ENCODE measurements around the gene TTC17. TPM values are rescaled to one million over a fixed set of nuclear protein-coding genes. Genes with fewer than 3 reads are reported as not detected.
A peak's percentile ranks its signal among the peaks of the same experiment; 100 is the strongest.

TTC17 gene
- total and polyA plus RNA-seq, 2 of the 8 experiments (the other 6 are each of a cell fraction or from before 2014, with no cell fraction given) = 65.1 to 80.1 TPM

- Histone ChIP-seq H2BK5ac (ENCODE audit: low read depth, low read length) (no peak overlapping the region), H3K14ac (ENCODE audit: insufficient read length) (no peak overlapping the region), H3K9me3 (ENCODE audit: insufficient read depth in 2 of 2, low read depth in 1 of 2, low read length in 1 of 2) (0 out of 4 replicates have a peak, but pooled peaks cover 0 to 3% of the 10 kb centered on the region in 2 experiments), H3K79me1 (ENCODE audit: low read depth, low read length) (no peaks in the 10 kb centered on the region), H3K27me3 (replicated peaks in 1 of 4; ENCODE audit: control insufficient read depth in 3 of 4, extremely low read depth in 1 of 4, insufficient read depth in 3 of 4, low read length in 3 of 4) (no peaks in the 10 kb centered on the region), H3K4ac (replicated peaks; ENCODE audit: insufficient read length, low read depth, low read length) (no peak overlapping the region), H3K23me2 (ENCODE audit: low read depth, low read length) (no peaks in the 10 kb centered on the region; the same call in 1 of the 2 replicates), H3K9ac (replicated peaks in 1 of 4; ENCODE audit: extremely low read depth in 1 of 4, low read depth in 3 of 4, low read length in 3 of 4) (no peak overlapping the region), H3K18ac (ENCODE audit: extremely low read depth, low read length) (no peak overlapping the region), H2BK15ac (ENCODE audit: low read length) (no peak overlapping the region), H2BK12ac (ENCODE audit: low read depth, low read length) (no peak overlapping the region), H4K91ac (replicated peaks; ENCODE audit: insufficient read length, low read length) (no peak overlapping the region), H2AK5ac (ENCODE audit: low read depth, low read length) (no peak overlapping the region), H3K4me3 (ENCODE audit: extremely low read depth in 1 of 4, insufficient read depth in 2 of 4, low read depth in 3 of 4, low read length in 4 of 4) (no peak overlapping the region), H4K5ac (ENCODE audit: insufficient read length, low read depth, low read length) (no peak overlapping the region), H2BK20ac (ENCODE audit: low read length) (no peak overlapping the region), H4K8ac (ENCODE audit: extremely low read depth, insufficient read depth, low read length) (no peak overlapping the region), H3K27ac (ENCODE audit: low read depth, low read length) (no peak overlapping the region), H3K56ac (replicated peaks; ENCODE audit: insufficient read length, low read depth, low read length) (no peak overlapping the region), H2AFZ (ENCODE audit: low read length) (no peak overlapping the region), H4K20me1 (replicated peaks in 1 of 2; ENCODE audit: control insufficient read depth in 1 of 2, insufficient read depth in 2 of 2, low read length in 2 of 2) (no peaks in the 10 kb centered on the region), H2BK120ac (replicated peaks; ENCODE audit: low read depth, low read length) (no peak overlapping the region), H3K79me2 (ENCODE audit: control insufficient read depth in 1 of 2, insufficient read depth in 2 of 2, low read length in 2 of 2) (no peaks in the 10 kb centered on the region), H3K36me3 (ENCODE audit: control insufficient read depth in 2 of 4, insufficient read depth in 4 of 4, low read length in 3 of 4) (peaks cover 2 to 10% (median 8%) of the 10 kb centered on the region in 4 experiments; a peak in 7 of 8 replicates), H3K23ac (ENCODE audit: insufficient read length) (no peak overlapping the region), H3K4me2 (ENCODE audit: insufficient read depth in 1 of 2, low read depth in 2 of 2, low read length in 2 of 2) (no peak overlapping the region), H3K4me1 (replicated peaks in 1 of 4; ENCODE audit: control insufficient read depth in 3 of 4, insufficient read depth in 4 of 4, low read length in 3 of 4) (no peaks in the 10 kb centered on the region)
- DNase-seq (ENCODE audit: low read depth in 1 of 2, low spot score in 2 of 2) = no peak
- CTCF ChIA-PET (ENCODE audit: partially characterized antibody) = interaction anchor here (0.6 to 2.3 kb wide), 17 partner anchors 8 to 136 kb away, joined by 3 to 10 read pairs (median 3); no protein-coding TSS in a partner anchor
- no peak for FAIRE-seq
- POLR2A ChIA-PET (ENCODE audit: partially characterized antibody) = interaction anchor here (0.6 kb wide), 1 partner anchor 45 kb away, joined by 3 read pairs; no protein-coding TSS in a partner anchor
- TF ChIP-seq SIN3A (conservative IDR thresholded peaks at IDR 0.05 in 1 of 2, IDR thresholded peaks at IDR 0.05 in 1 of 2; ENCODE audit: low read depth in 1 of 2, low read length in 2 of 2) (no peak), SP4 (IDR thresholded peaks at IDR 0.05; ENCODE audit: low read length) (no peak), RAD21 (IDR thresholded peaks at IDR 0.05 in 1 of 2, conservative IDR thresholded peaks at IDR 0.05 in 1 of 2; ENCODE audit: low read depth in 2 of 2, low read length in 2 of 2) (peak; percentile 59 to 63), SIRT6 (IDR thresholded peaks at IDR 0.05; ENCODE audit: low read length) (no peak), CREB1 (IDR thresholded peaks at IDR 0.05) (no peak), BCL11A (IDR thresholded peaks at IDR 0.05; ENCODE audit: low read depth in 2 of 2, low read length in 2 of 2) (no peak), MAX (IDR thresholded peaks at IDR 0.05) (no peak), SP2 (IDR thresholded peaks at IDR 0.05; ENCODE audit: low read length) (no peak), BACH1 (IDR thresholded peaks at IDR 0.05; ENCODE audit: low read length) (no peak), RFX5 (IDR thresholded peaks at IDR 0.05; ENCODE audit: borderline replicate concordance, low read depth, low read length) (no peak), CTCF (IDR thresholded peaks at IDR 0.05; ENCODE audit: control extremely low read depth in 1 of 3, insufficient read depth in 1 of 3, low read depth in 1 of 3, low read length in 3 of 3) (peak in 2 of 3 experiments; percentile 16 to 56; a peak in 2 of 4 replicates), TAF1 (IDR thresholded peaks at IDR 0.05; ENCODE audit: low read depth, low read length) (no peak), FOSL1 (IDR thresholded peaks at IDR 0.05; ENCODE audit: insufficient read depth, low read depth, low read length) (no peak)
Measured at GRCh38 chr11:43419460-43419859, 60.7 kb downstream of the TTC17 start.

All from H1 (cell line).